Endothelial cell (in vitro differentiated cells): ENCODE results near the gene SIRPA. TPM values are rescaled to one million over a fixed set of nuclear protein-coding genes. Genes with fewer than 3 reads are reported as not detected.
A peak's percentile ranks its signal among the peaks of the same experiment; 100 is the strongest.

ENCODE experiments used
- DNase-seq: peaks from one replicate; pipeline ENCODE4 v3.0.0; 2021; ENCODE audit warnings: low spot score
- H3K27ac Mint-ChIP-seq: one replicate; pipeline ENCODE4 v1.8.0; 2021; ENCODE audit warnings: mixed read lengths, inconsistent platforms; ENCODE audit not compliant: unreplicated experiment
- H3K27me3 Mint-ChIP-seq: one replicate; pipeline ENCODE4 v1.8.0; 2021; ENCODE audit warnings: mild to moderate bottlenecking, moderate library complexity, mixed read lengths, inconsistent platforms; ENCODE audit not compliant: unreplicated experiment
- H3K36me3 Mint-ChIP-seq: one replicate; pipeline ENCODE4 v1.8.0; 2021; ENCODE audit warnings: mild to moderate bottlenecking, low read depth, mixed read lengths, inconsistent platforms; ENCODE audit not compliant: unreplicated experiment
- H3K4me1 Mint-ChIP-seq: one replicate; pipeline ENCODE4 v1.8.0; 2021; ENCODE audit warnings: mild to moderate bottlenecking, mixed read lengths, inconsistent platforms; ENCODE audit not compliant: unreplicated experiment
- H3K4me3 Mint-ChIP-seq: one replicate; pipeline ENCODE4 v1.8.0; 2021; ENCODE audit warnings: mild to moderate bottlenecking, mixed read lengths, inconsistent platforms; ENCODE audit not compliant: unreplicated experiment
- H3K9me3 Mint-ChIP-seq: one replicate; pipeline ENCODE4 v1.8.0; 2021; ENCODE audit warnings: mixed read lengths, inconsistent platforms; ENCODE audit not compliant: unreplicated experiment
- total RNA-seq: library from RNA; stranded (reverse); fragmentation: NEBNext Ultra II Directional; extraction: Animal tissue kit (Norgen Biotek cat#: 25700); gene quantifications from one replicate; pipeline ENCODE4 v1.2.1, GENCODE V29; 2021; ENCODE audit not compliant: unreplicated experiment
- TF ChIP-seq, protein P1 (sequence below): fragments of 200-600 bp; sonication (generic); IDR thresholded peaks from one replicate; pipeline ENCODE4 v1.5.0; 2021; ENCODE audit warnings: antibody characterized with exemption; ENCODE audit not compliant: unreplicated experiment

The SIRPA gene
- total RNA-seq, 1 donor from 2014 or later, result 132 TPM

DNA sequence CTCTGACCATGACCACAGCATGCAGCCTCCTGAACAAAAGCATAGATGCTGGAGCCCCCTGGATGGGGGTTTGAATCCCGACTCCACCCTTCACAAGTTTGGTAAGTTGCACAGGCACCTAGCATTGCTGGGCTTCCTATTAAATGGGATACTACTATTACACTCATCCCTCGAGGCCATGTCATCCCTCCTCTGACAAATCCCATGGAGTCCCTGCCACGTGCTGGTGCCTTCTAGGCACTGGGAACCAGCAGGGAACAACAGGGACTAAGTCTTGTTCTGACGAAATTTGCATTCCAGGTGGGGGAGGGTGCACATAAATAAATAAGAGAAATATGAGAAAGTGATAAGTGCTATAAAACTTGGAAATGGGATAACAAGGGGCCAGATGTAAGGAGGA is 15.3 kb upstream of the SIRPA start:
- H3K36me3 Mint-ChIP-seq, result peaks cover 4% of the 10 kb centered on the region
- H3K4me1 Mint-ChIP-seq, result peaks cover 42% of the 10 kb centered on the region
- no peaks in the 10 kb centered on the region for H3K9me3 Mint-ChIP-seq
- H3K27ac Mint-ChIP-seq, result no peak overlapping the region
- H3K27me3 Mint-ChIP-seq, result peaks cover 16% of the 10 kb centered on the region
- TF ChIP-seq, protein P1, sequence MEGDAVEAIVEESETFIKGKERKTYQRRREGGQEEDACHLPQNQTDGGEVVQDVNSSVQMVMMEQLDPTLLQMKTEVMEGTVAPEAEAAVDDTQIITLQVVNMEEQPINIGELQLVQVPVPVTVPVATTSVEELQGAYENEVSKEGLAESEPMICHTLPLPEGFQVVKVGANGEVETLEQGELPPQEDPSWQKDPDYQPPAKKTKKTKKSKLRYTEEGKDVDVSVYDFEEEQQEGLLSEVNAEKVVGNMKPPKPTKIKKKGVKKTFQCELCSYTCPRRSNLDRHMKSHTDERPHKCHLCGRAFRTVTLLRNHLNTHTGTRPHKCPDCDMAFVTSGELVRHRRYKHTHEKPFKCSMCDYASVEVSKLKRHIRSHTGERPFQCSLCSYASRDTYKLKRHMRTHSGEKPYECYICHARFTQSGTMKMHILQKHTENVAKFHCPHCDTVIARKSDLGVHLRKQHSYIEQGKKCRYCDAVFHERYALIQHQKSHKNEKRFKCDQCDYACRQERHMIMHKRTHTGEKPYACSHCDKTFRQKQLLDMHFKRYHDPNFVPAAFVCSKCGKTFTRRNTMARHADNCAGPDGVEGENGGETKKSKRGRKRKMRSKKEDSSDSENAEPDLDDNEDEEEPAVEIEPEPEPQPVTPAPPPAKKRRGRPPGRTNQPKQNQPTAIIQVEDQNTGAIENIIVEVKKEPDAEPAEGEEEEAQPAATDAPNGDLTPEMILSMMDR, result no peak
- H3K4me3 Mint-ChIP-seq, result no peak overlapping the region
- DNase-seq, result no peak

DNA sequence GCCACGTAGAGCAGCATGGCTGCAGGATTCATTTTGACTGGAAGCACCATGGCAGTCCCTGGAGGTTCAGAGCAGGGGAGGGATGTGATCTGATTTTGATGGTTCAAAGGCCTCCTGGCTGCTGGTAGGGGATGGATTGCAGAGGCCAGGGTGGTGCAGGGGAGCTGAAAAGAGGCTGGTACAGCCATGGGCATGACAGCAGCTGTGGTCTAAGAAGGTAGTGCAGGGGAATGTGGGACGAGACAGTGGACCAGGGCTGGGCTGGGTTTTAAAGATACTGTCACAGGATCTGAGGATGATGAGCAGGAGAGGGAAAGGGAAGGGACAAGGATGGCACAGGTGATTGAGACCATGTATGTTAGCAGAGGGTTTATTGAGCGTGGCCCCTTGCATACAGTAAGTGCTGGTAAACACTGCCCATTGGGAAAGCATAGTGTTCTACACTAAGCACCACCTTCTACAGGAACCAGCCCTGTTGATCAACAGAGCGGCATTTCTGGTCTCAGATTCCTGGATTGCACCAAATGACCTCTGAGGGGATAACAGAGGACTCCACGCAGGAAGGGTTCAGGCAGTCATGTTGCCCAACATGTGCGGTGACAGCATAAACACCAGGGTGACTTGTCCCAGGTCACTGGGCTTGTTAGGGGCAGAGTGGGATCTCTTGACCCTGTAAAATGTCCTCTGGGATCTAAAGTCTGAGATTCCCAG is 14.5 kb upstream of the SIRPA start:
- DNase-seq, result no peak
- no peaks in the 10 kb centered on the region for H3K36me3 Mint-ChIP-seq
- peaks cover 36% of the 10 kb centered on the region for H3K4me1 Mint-ChIP-seq
- H3K27ac Mint-ChIP-seq, result no peak overlapping the region
- H3K4me3 Mint-ChIP-seq, result no peak overlapping the region
- H3K9me3 Mint-ChIP-seq, result no peaks in the 10 kb centered on the region
- H3K27me3 Mint-ChIP-seq, result peaks cover 12% of the 10 kb centered on the region
- TF ChIP-seq, protein P1, result no peak

DNA sequence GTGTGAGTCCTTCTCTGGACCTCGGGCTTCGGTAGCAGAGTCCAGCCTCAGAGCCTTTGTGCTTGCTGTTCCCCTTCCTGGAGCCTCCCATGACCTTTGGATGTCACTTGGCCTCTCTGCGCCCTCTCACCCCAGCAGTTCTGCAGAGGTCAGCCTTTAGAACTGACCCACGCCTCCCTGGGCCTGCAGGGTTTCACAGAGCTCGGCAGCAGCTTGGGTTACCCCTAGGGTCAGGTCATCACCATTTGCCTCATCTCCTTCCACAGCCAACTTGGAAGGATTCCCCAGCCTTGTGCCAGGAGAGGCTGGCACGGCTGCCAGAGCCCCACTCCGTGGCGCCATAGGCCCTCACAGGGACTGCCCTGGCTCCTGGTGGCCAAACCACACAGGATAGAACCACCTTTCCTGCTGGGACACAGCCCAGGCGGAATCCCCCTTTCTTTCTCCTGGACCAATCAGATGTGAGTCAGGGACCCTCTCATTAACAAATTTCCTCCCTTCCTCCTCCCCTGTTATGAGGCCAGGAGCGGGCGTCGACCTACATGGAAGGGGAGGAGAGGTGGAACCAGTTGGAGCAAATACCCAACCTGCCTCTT is 13.9 kb upstream of the SIRPA start:
- Mint-ChIP-seq H3K36me3 (no peaks in the 10 kb centered on the region), H3K9me3 (no peaks in the 10 kb centered on the region), H3K27ac (no peak overlapping the region), H3K4me3 (no peak overlapping the region), H3K27me3 (peaks cover 13% of the 10 kb centered on the region), H3K4me1 (peaks cover 42% of the 10 kb centered on the region)
- no peak for DNase-seq
- TF ChIP-seq, protein P1, result no peak

- Mint-ChIP-seq H3K36me3 (no peaks in the 10 kb centered on the region), H3K4me1 (peaks cover 48% of the 10 kb centered on the region), H3K27me3 (peaks cover 18% of the 10 kb centered on the region), H3K4me3 (peak overlapping the region; percentile 35), H3K27ac (no peak overlapping the region), H3K9me3 (no peaks in the 10 kb centered on the region)
- TF ChIP-seq, protein P1, result no peak
- DNase-seq, result no peak
Observed at GRCh38 chr20:1882026-1882425, 13.2 kb upstream of the SIRPA start.

DNA sequence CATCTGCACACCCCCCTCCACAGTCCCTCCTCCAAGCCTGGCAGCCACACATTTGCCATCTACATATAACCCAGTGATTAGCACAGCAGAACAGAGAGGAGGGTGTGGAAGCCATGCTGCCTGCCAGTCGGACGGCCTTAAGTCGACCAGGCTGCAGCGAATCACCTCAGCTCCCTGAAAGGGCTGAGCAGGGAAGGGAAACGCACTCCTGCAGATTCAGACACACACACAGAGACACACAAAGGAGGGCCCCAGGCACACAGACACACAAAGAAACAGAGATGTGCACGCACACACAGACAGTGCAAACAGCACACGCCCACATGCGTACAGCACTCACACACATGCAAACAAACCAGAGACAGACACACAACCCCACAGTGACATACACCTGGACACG is 11.2 kb upstream of the SIRPA start:
- peak overlapping the region; percentile 7 for H3K27ac Mint-ChIP-seq
- DNase-seq, result no peak
- H3K9me3 Mint-ChIP-seq, result no peaks in the 10 kb centered on the region
- peaks cover 10% of the 10 kb centered on the region for H3K36me3 Mint-ChIP-seq
- peaks cover 25% of the 10 kb centered on the region for H3K27me3 Mint-ChIP-seq
- TF ChIP-seq, protein P1, result no peak
- H3K4me1 Mint-ChIP-seq, result peaks cover 66% of the 10 kb centered on the region
- H3K4me3 Mint-ChIP-seq, result no peak overlapping the region
